Body of pancreas (tissue), 4 donors: ENCODE data around the gene SPIRE1. TPM values are rescaled to one million over a fixed set of nuclear protein-coding genes. Genes with fewer than 3 reads are reported as not detected.

Experiments
- ATAC-seq: fragments of 150-250 bp; one replicate; pipeline ENCODE4 v1.9.1; 2016
- DNase-seq, 4 donors: peaks; one replicate each; pipeline ENCODE4 v3.0.0-alpha.2; 2019
- H3K27ac ChIP-seq, 4 donors: fragments of 200-600 bp; sonication (generic); 1 replicate in 3 of 4; 2 replicates in 1 of 4; pipeline versions ENCODE4 v1.5.1 to v1.6.1; 2016 to 2019; ENCODE audit warnings: mild to moderate bottlenecking in 1 of 4, mixed read lengths in 1 of 4, moderate library complexity in 1 of 4
- H3K27me3 ChIP-seq, 2 donors: fragments of 200-600 bp; sonication (generic); one replicate each; pipeline ENCODE4 v1.6.0; 2016; ENCODE audit warnings: mild to moderate bottlenecking in 1 of 2
- H3K36me3 ChIP-seq, 2 donors: fragments of 200-600 bp; sonication (generic); replicated peaks in 1 of 2; 2 replicates each; pipeline ENCODE4 v1.5.1; 2016; ENCODE audit warnings: low read depth in 2 of 2; ENCODE audit not compliant: insufficient read depth in 1 of 2
- H3K4me1 ChIP-seq: fragments of 200-600 bp; sonication (generic); one replicate; pipeline ENCODE4 v1.6.0; 2016
- H3K4me3 ChIP-seq, 2 donors: fragments of 200-600 bp; sonication (generic); 1 replicate in 1 of 2; 2 replicates in 1 of 2; pipeline ENCODE4 v1.5.1; 2016 to 2019
- H3K9me3 ChIP-seq, 3 donors: fragments of 200-600 bp; sonication (generic); 1 replicate in 2 of 3; 2 replicates in 1 of 3; pipeline ENCODE4 v1.5.1; 2016
- POLR2A ChIP-seq, 3 donors: fragments of 450-650 bp; IDR thresholded peaks; one replicate each; pipeline ENCODE4 v1.6.1; 2016; ENCODE audit warnings: antibody characterized with exemption in 3 of 3, mild to moderate bottlenecking in 2 of 3
- WGBS, 2 donors: methylation state at CpG; one replicate each; pipeline ENCODE4 v1.1.5; 2017; 5-methylcytosine and 5-hydroxymethylcytosine counted together
- intact Hi-C: fragments of 100-400 bp; cut with DNase I; formaldehyde crosslinking; loops from one replicate; pipeline ENCODE4 v1.15.1; 2023
- total RNA-seq, 2 donors: library from RNA; depleted of rRNA; stranded (reverse); fragments of >200 nt; gene quantifications; one replicate each; pipeline ENCODE4 v1.1.0, GENCODE V29; 2016
- TF ChIP-seq, protein P1 (sequence below), 7 experiments: fragments of 450-650 bp in 4 of 7; fragments of 200-600 bp in 3 of 7; sonication (generic) in 3 of 7; IDR thresholded peaks; one replicate each; pipeline ENCODE4 v1.5.1; 2016 to 2019; ENCODE audit warnings: antibody characterized with exemption in 7 of 7

The SPIRE1 gene
- total RNA-seq, 2 donors from 2014 or later: 8.2 to 15.0 TPM

DNA sequence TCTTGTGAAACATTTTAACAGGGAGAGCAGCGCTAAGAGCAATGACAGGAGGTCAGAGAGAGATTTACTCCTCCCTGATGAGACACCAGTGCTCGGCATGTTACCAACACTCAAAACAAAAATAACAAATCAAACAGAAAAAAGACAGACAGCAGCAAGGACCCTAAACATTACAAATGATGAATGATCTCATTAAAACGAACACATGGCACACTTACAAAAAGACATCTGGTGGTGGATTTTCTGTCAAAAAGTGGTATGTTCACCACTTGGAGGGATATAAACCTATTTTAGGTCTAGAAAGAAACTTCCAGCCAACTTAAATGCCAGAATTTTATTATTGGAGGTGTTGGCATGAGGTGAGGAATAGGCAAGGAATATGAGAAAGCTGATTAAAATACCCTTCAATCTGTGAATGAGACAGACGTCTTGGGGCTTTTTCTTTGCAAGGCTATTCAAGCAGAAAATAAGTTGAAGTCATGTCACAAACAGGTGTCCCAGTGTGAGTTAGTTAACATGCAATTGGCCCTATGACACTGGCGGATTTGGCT is 137.4 kb downstream of the SPIRE1 start:
- intact Hi-C loops: no loop called here

DNA sequence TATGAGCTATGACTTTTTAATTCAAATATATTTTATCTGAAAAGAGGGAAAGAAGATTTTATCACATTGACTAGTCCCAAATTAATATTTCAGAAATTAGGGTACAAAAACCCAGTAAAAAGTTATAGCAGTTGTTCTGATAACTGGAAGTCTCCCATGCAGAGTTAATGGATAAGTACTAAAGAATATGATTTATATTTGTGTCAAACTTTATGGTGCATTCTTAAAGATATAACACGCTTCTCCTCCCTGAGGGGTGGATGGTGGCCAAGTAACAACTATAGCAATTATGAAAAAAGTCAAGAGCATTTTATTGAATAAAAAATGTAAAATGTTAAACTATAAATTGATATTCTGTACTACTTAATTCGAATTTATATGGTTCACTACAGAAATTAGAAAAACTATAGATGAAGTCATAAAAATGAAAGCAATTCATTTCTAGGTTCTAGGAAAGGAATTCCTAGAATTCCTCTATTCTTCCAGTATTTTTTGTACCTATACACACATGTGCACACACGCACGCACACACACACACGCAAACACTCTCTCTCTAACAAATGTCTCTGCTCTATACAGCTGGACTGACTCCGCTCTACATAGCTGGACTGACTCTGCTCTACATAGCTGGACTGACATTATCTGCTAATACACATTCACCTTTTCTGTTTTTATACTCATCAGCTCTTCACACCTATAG is 138.9 kb downstream of the SPIRE1 start:
- no peak for TF ChIP-seq POLR2A (IDR thresholded peaks at IDR 0.05)
- TF ChIP-seq, protein P1, sequence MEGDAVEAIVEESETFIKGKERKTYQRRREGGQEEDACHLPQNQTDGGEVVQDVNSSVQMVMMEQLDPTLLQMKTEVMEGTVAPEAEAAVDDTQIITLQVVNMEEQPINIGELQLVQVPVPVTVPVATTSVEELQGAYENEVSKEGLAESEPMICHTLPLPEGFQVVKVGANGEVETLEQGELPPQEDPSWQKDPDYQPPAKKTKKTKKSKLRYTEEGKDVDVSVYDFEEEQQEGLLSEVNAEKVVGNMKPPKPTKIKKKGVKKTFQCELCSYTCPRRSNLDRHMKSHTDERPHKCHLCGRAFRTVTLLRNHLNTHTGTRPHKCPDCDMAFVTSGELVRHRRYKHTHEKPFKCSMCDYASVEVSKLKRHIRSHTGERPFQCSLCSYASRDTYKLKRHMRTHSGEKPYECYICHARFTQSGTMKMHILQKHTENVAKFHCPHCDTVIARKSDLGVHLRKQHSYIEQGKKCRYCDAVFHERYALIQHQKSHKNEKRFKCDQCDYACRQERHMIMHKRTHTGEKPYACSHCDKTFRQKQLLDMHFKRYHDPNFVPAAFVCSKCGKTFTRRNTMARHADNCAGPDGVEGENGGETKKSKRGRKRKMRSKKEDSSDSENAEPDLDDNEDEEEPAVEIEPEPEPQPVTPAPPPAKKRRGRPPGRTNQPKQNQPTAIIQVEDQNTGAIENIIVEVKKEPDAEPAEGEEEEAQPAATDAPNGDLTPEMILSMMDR (IDR thresholded peaks at IDR 0.05): no peak
- DNase-seq: no peak
- WGBS, 2 donors: 77 to 92% methylated on average over 6 of the region's 6 CpGs

More for the DNA sequence above, 137.4 kb downstream of the SPIRE1 start:
- TF ChIP-seq, protein P1 (IDR thresholded peaks at IDR 0.05): no peak
- TF ChIP-seq POLR2A (IDR thresholded peaks at IDR 0.05): no peak
- Histone ChIP-seq H3K4me1 (no peaks in the 10 kb centered on the region), H3K27me3 (no peaks in the 10 kb centered on the region), H3K27ac (no peak overlapping the region), H3K36me3 (no peaks in the 10 kb centered on the region), H3K9me3 (no peaks in the 10 kb centered on the region), H3K4me3 (no peak overlapping the region)
- 55 to 64% methylated on average over 5 of the region's 5 CpGs for WGBS, 2 donors
- ATAC-seq (no peak), DNase-seq (no peak)

DNA sequence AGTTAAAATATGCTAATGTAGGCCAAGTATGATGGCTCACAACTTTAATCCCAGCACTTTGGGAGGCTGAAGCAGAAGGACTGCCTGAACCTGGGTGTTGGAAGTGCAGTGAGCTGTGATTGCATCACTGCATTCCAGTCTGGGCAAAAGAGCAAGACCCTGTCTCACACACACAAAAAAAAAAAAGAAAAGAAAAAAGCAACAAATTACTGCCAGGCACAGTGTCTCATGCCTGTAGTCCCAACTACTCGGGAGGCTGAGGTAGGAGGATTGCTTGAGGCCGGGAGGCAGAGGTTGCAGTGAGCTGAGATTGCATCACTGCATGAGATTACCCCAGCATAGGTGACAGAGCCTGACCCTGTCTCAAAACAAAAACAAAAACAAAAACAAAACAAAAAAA is 139.6 kb downstream of the SPIRE1 start:
- Histone ChIP-seq H3K4me3 (no peak overlapping the region), H3K27ac (no peak overlapping the region), H3K4me1 (no peaks in the 10 kb centered on the region), H3K9me3 (no peaks in the 10 kb centered on the region), H3K27me3 (no peaks in the 10 kb centered on the region), H3K36me3 (no peaks in the 10 kb centered on the region)
- no peak for DNase-seq
- TF ChIP-seq POLR2A (IDR thresholded peaks at IDR 0.05): no peak
- TF ChIP-seq, protein P1 (IDR thresholded peaks at IDR 0.05): no peak
- no peak for ATAC-seq
- intact Hi-C loops: no loop called here
- 94 to 96% methylated on average over 2 of the region's 2 CpGs for WGBS, 2 donors

More for the DNA sequence above, 138.9 kb downstream of the SPIRE1 start:
- H3K4me3 ChIP-seq: no peak overlapping the region
- ATAC-seq: no peak
- no peak overlapping the region for H3K27ac ChIP-seq
- intact Hi-C loops: no loop called here
- no peaks in the 10 kb centered on the region for H3K27me3 ChIP-seq
- no peaks in the 10 kb centered on the region for H3K4me1 ChIP-seq
- H3K36me3 ChIP-seq: no peaks in the 10 kb centered on the region
- H3K9me3 ChIP-seq: no peaks in the 10 kb centered on the region

DNA sequence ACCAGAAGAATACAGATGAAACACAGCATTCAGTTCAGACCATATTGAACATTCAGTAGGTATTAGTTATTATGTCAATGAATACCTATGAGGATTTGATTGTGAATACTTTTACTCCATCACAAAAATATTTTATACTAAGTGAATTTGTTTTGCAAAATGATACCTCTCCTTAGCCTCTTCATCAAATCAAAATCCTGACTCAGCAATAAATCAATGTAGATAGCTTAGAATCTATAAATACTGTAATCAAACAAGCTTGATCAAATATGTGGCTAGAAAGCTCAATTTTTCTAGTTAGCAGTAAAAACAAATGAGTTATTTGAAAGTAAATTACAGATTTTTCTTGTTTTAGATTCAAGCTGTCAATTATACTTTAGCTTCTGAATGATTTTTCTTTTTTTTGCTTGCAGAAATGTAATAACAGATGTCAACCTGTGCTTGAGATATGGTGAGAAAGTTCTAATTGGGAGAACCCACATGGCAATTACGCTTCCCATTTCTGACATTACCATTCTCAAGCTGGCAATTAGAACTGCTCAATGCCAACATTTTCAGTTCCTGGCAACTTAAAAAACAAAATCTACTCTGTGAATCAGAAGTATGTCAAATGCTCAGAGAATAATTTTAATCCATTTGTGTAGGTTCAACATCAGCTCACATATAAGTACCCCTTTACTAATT is 140.6 kb downstream of the SPIRE1 start:
- no peak for TF ChIP-seq POLR2A (IDR thresholded peaks at IDR 0.05)
- TF ChIP-seq, protein P1 (IDR thresholded peaks at IDR 0.05): no peak
- 100% methylated on average over 1 of the region's 1 CpG for WGBS, 2 donors
- DNase-seq (no peak), ATAC-seq (no peak)
- H3K27me3 ChIP-seq: no peaks in the 10 kb centered on the region
- no peaks in the 10 kb centered on the region for H3K36me3 ChIP-seq
- intact Hi-C loops: no loop called here
- no peak overlapping the region for H3K4me3 ChIP-seq
- no peaks in the 10 kb centered on the region for H3K4me1 ChIP-seq
- no peaks in the 10 kb centered on the region for H3K9me3 ChIP-seq
- H3K27ac ChIP-seq: no peak overlapping the region
